Hepatocyte (in vitro differentiated cells): ENCODE results near the gene CMIP. TPM values are rescaled to one million over a fixed set of nuclear protein-coding genes. Genes with fewer than 3 reads are reported as not detected.

Source experiments
- DNase-seq: peaks from one replicate; pipeline ENCODE4 v3.0.0-alpha.2; 2016; ENCODE audit warnings: low spot score
- H2AFZ ChIP-seq: fragments of 200-600 bp; sonication (generic); 2 replicates; pipeline ENCODE4 v1.6.0; 2016; ENCODE audit warnings: antibody characterized with exemption, mild to moderate bottlenecking
- H3K27ac ChIP-seq: fragments of 200-600 bp; sonication (generic); 2 replicates; pipeline ENCODE4 v1.5.1; 2016; ENCODE audit warnings: mild to moderate bottlenecking
- H3K27me3 ChIP-seq: fragments of 200-600 bp; sonication (generic); 2 replicates; pipeline ENCODE4 v1.6.1; 2016
- H3K36me3 ChIP-seq: fragments of 200-600 bp; sonication (generic); replicated peaks from 2 replicates; pipeline ENCODE4 v1.5.1; 2016; ENCODE audit warnings: low read depth; ENCODE audit not compliant: insufficient read depth
- H3K4me1 ChIP-seq: fragments of 200-600 bp; sonication (generic); 2 replicates; pipeline ENCODE4 v1.5.1; 2016; ENCODE audit warnings: mild to moderate bottlenecking, moderate library complexity; ENCODE audit not compliant: insufficient read depth
- H3K4me2 ChIP-seq: fragments of 200-600 bp; sonication (generic); 2 replicates; pipeline ENCODE4 v1.6.0; 2016
- H3K4me3 ChIP-seq: fragments of 200-600 bp; sonication (generic); 2 replicates; pipeline ENCODE4 v1.5.1; 2016; ENCODE audit warnings: mild to moderate bottlenecking
- H3K79me2 ChIP-seq: fragments of 200-600 bp; sonication (generic); 2 replicates; pipeline ENCODE4 v1.6.0; 2017; ENCODE audit warnings: mild to moderate bottlenecking
- H3K9me2 ChIP-seq: fragments of 200-600 bp; sonication (generic); replicated peaks from 2 replicates; pipeline ENCODE4 v1.6.0; 2017; ENCODE audit warnings: mild to moderate bottlenecking; ENCODE audit not compliant: insufficient read depth
- H3K9me3 ChIP-seq: fragments of 200-600 bp; sonication (generic); 2 replicates; pipeline ENCODE4 v1.5.1; 2016; ENCODE audit warnings: low read depth, mild to moderate bottlenecking
- H4K20me1 ChIP-seq: fragments of 200-600 bp; sonication (generic); 2 replicates; pipeline ENCODE4 v1.6.0; 2016; ENCODE audit warnings: mild to moderate bottlenecking; ENCODE audit not compliant: insufficient read depth, poor library complexity, severe bottlenecking
- EZH2 ChIP-seq: fragments of 200-600 bp; sonication (generic); IDR thresholded peaks from 2 replicates; pipeline ENCODE4 v1.6.1; 2016; ENCODE audit warnings: antibody characterized with exemption, mild to moderate bottlenecking, borderline replicate concordance
- EZH2phosphoT487 ChIP-seq: fragments of 200-600 bp; sonication (generic); IDR thresholded peaks from one replicate; pipeline ENCODE4 v1.6.1; 2018; ENCODE audit warnings: antibody characterized with exemption, mild to moderate bottlenecking, low read depth, moderate library complexity; ENCODE audit not compliant: unreplicated experiment, severe bottlenecking
- WGBS: methylation state at CpG from one replicate; pipeline ENCODE4 v1.1.6; 2016; ENCODE audit warnings: low lambda C conversion rate; ENCODE audit errors: missing lambda C conversion rate; 5-methylcytosine and 5-hydroxymethylcytosine counted together
- polyA plus RNA-seq: library from polyadenylated mRNA; unstranded; fragments of >200 nt; fragmentation: Nextera tagmentation; extraction: Ambion mirVana; gene quantifications from 2 replicates; pipeline ENCODE4 v1.2.1, GENCODE V29; 2016
- total RNA-seq: library from RNA; depleted of rRNA; stranded (reverse); fragments of >200 nt; gene quantifications from 2 replicates; pipeline ENCODE4 v1.2.3, GENCODE V29; 2014
- TF ChIP-seq, protein P1 (sequence below): fragments of 200-600 bp; sonication (generic); IDR thresholded peaks from 2 replicates; pipeline ENCODE4 v1.5.1; 2016; ENCODE audit warnings: antibody characterized with exemption, mild to moderate bottlenecking; ENCODE audit not compliant: poor library complexity

Gene CMIP
- total and polyA plus RNA-seq, 2 experiments from 2014 or later = 5.8 to 17.8 TPM

GRCh38 chr16:81651758-81652718, 207.4 kb downstream of the CMIP start:
- Histone ChIP-seq H3K9me2 (no peaks in the 10 kb centered on the region), H2AFZ (no peak overlapping the region), H3K4me1 (peaks cover 24% of the 10 kb centered on the region), H3K4me3 (no peak overlapping the region), H3K4me2 (no peak overlapping the region), H3K27me3 (no peaks in the 10 kb centered on the region), H3K79me2 (peaks cover 27% of the 10 kb centered on the region), H3K36me3 (no peaks in the 10 kb centered on the region), H3K27ac (peak overlapping the region; percentile 59), H3K9me3 (no peaks in the 10 kb centered on the region), H4K20me1 (peaks cover 4% of the 10 kb centered on the region)
- WGBS = 82% methylated on average over 19 of the region's 19 CpGs
- DNase-seq = no peak
- TF ChIP-seq EZH2 (no peak), EZH2phosphoT487 (no peak)
- TF ChIP-seq, protein P1, sequence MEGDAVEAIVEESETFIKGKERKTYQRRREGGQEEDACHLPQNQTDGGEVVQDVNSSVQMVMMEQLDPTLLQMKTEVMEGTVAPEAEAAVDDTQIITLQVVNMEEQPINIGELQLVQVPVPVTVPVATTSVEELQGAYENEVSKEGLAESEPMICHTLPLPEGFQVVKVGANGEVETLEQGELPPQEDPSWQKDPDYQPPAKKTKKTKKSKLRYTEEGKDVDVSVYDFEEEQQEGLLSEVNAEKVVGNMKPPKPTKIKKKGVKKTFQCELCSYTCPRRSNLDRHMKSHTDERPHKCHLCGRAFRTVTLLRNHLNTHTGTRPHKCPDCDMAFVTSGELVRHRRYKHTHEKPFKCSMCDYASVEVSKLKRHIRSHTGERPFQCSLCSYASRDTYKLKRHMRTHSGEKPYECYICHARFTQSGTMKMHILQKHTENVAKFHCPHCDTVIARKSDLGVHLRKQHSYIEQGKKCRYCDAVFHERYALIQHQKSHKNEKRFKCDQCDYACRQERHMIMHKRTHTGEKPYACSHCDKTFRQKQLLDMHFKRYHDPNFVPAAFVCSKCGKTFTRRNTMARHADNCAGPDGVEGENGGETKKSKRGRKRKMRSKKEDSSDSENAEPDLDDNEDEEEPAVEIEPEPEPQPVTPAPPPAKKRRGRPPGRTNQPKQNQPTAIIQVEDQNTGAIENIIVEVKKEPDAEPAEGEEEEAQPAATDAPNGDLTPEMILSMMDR = no peak

DNA sequence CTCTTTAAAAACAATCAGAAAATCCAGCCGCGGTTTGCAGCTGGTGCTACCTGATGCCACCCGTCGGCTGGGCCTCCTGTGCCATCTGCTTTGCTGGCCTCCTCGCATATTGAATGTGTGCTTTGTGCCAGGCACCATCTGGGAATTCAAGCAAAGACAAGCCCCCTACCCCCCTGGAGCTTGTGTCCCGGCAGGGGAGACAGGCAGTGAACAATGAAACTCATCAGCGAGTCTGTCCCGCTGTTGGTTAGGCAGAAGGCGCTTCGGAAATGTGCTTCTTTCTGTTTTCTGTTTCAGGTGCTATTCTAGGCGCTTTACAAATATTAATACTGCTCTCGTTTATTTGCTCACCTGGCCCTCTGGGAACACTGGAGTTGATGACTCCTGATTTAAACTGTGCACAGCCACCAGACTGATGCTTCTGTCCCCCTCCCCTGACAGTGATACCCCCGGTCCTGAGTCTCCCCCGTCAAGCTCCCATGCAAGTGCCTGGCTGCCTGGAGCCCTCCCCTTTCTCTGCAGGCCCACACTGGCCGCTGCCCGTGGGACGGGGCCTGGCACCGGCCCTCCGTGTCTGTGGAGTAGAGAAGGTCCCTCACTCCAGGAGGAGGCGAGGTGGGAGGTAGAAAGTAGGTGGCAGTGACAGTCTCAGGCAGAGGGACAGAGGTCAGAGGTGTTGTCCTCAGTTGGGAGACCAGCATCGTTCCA, 208.3 kb downstream of the CMIP start:
- no peaks in the 10 kb centered on the region for H3K36me3 ChIP-seq
- no peaks in the 10 kb centered on the region for H3K9me3 ChIP-seq
- no peak overlapping the region for H3K27ac ChIP-seq
- TF ChIP-seq EZH2 (no peak), EZH2phosphoT487 (no peak)
- TF ChIP-seq, protein P1 = no peak
- H3K9me2 ChIP-seq = no peaks in the 10 kb centered on the region
- 91% methylated on average over 21 of the region's 21 CpGs for WGBS
- no peaks in the 10 kb centered on the region for H4K20me1 ChIP-seq
- H3K27me3 ChIP-seq = no peaks in the 10 kb centered on the region
- no peak overlapping the region for H3K4me2 ChIP-seq
- H3K4me1 ChIP-seq = peaks cover 24% of the 10 kb centered on the region
- H2AFZ ChIP-seq = no peak overlapping the region
- no peak overlapping the region for H3K4me3 ChIP-seq
- peaks cover 23% of the 10 kb centered on the region for H3K79me2 ChIP-seq
- no peak for DNase-seq

- Histone ChIP-seq H3K36me3 (no peaks in the 10 kb centered on the region), H3K9me2 (no peaks in the 10 kb centered on the region), H3K79me2 (peaks cover 13% of the 10 kb centered on the region), H3K4me2 (no peak overlapping the region), H3K4me3 (no peak overlapping the region), H3K4me1 (peaks cover 19% of the 10 kb centered on the region), H3K9me3 (no peaks in the 10 kb centered on the region), H4K20me1 (no peaks in the 10 kb centered on the region), H2AFZ (no peak overlapping the region), H3K27me3 (no peaks in the 10 kb centered on the region), H3K27ac (no peak overlapping the region)
- 96% methylated on average over 1 of the region's 1 CpG for WGBS
- TF ChIP-seq, protein P1 = no peak
- no peak for TF ChIP-seq EZH2
- no peak for TF ChIP-seq EZH2phosphoT487
- DNase-seq = no peak
Measured at GRCh38 chr16:81654346-81654745, 209.7 kb downstream of the CMIP start.
